ENCODE data around the gene UNC45B. TPM values are rescaled to one million over a fixed set of nuclear protein-coding genes. Genes with fewer than 3 reads are reported as not detected.

Gene UNC45B
- total and polyA plus RNA-seq, 2 experiments from 2014 or later, result 174 to 241 TPM

DNA sequence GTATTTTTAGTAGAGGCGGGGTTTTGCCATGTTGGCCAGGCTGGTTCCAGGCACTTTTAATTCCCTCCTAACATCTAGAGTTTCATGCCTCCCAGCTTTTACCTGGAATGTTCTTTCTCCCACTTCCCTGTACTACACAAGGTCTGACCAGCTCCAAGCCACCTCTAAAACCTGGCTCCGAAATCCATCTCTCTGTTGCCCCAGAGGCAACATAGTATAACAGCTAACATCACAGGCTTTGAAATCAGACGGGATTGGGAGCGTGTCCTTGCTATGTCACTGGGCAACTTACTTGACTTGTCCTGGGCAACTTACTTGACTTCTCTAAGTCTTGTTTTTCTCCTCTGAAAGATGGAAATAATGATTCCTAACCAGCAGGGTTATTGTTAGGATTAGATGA is 15.1 kb downstream of the UNC45B start:
- no peaks in the 10 kb centered on the region for H3K27me3 ChIP-seq
- DNase-seq (ENCODE audit: low read depth in 1 of 2, low spot score in 1 of 2), result no peak
- TF ChIP-seq, protein P1, sequence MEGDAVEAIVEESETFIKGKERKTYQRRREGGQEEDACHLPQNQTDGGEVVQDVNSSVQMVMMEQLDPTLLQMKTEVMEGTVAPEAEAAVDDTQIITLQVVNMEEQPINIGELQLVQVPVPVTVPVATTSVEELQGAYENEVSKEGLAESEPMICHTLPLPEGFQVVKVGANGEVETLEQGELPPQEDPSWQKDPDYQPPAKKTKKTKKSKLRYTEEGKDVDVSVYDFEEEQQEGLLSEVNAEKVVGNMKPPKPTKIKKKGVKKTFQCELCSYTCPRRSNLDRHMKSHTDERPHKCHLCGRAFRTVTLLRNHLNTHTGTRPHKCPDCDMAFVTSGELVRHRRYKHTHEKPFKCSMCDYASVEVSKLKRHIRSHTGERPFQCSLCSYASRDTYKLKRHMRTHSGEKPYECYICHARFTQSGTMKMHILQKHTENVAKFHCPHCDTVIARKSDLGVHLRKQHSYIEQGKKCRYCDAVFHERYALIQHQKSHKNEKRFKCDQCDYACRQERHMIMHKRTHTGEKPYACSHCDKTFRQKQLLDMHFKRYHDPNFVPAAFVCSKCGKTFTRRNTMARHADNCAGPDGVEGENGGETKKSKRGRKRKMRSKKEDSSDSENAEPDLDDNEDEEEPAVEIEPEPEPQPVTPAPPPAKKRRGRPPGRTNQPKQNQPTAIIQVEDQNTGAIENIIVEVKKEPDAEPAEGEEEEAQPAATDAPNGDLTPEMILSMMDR (IDR thresholded peaks at IDR 0.05; ENCODE audit: low read depth, low read length), result no peak

DNA sequence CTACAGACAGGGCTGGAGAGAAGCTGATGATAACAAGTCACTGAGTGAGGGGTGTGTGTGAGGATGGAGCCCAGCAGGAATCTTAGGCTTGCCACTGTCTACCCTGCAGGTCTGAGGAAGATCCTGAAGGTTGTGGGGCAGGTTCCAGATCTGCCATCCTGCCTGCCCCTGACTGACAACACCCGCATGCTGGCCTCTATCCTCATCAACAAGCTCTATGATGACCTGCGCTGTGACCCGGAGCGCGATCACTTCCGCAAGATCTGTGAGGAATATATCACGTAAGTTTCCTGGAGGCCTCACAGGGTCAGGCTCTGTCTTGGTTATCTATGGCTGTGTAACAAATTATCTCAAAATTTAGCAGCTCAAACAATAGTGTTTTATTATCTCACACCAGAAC is 16.3 kb downstream of the UNC45B start:
- H3K36me3 ChIP-seq, result peaks cover 80% of the 10 kb centered on the region
- no peak overlapping the region for H3K27ac ChIP-seq
- TF ChIP-seq, protein P1 (IDR thresholded peaks at IDR 0.05; ENCODE audit: low read depth, low read length), result no peak
- no peaks in the 10 kb centered on the region for H3K9me3 ChIP-seq (ENCODE audit: low read depth)
- no peak for DNase-seq (ENCODE audit: low read depth in 1 of 2, low spot score in 1 of 2)
- H3K4me1 ChIP-seq (ENCODE audit: low read depth), result no peaks in the 10 kb centered on the region
- H3K27me3 ChIP-seq, result no peaks in the 10 kb centered on the region
- H3K4me3 ChIP-seq, result no peak overlapping the region

More for the DNA sequence above, 15.1 kb downstream of the UNC45B start:
- H3K4me1 ChIP-seq (ENCODE audit: low read depth), result no peaks in the 10 kb centered on the region
- no peak overlapping the region for H3K4me3 ChIP-seq
- peaks cover 80% of the 10 kb centered on the region for H3K36me3 ChIP-seq
- no peaks in the 10 kb centered on the region for H3K9me3 ChIP-seq (ENCODE audit: low read depth)
- H3K27ac ChIP-seq, result no peak overlapping the region

DNA sequence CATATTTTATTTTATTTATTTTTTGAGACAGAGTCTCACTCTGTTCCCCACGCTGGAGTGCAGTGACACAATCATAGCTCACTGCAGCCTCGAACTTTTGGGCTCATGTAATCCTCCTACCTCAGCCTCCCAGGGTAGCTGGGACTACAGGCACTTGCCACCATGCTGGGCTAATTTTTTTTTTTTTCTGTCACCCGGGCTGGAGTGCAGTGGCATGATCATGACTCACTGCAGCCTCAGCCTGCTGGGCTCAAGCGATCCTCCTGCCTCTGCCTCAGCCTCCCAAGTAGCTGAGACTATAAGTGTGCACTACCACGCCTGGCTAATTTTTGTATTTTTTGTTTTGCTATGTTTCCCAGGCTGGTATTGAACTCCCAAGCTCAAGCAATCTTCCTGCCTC is 17.1 kb downstream of the UNC45B start:
- H3K36me3 ChIP-seq, result peaks cover 81% of the 10 kb centered on the region
- DNase-seq (ENCODE audit: low read depth in 1 of 2, low spot score in 1 of 2), result no peak
- H3K4me1 ChIP-seq (ENCODE audit: low read depth), result no peaks in the 10 kb centered on the region
- H3K9me3 ChIP-seq (ENCODE audit: low read depth), result no peaks in the 10 kb centered on the region
- H3K4me3 ChIP-seq, result no peak overlapping the region
- TF ChIP-seq, protein P1 (IDR thresholded peaks at IDR 0.05; ENCODE audit: low read depth, low read length), result no peak
- no peak overlapping the region for H3K27ac ChIP-seq
- H3K27me3 ChIP-seq, result no peaks in the 10 kb centered on the region

DNA sequence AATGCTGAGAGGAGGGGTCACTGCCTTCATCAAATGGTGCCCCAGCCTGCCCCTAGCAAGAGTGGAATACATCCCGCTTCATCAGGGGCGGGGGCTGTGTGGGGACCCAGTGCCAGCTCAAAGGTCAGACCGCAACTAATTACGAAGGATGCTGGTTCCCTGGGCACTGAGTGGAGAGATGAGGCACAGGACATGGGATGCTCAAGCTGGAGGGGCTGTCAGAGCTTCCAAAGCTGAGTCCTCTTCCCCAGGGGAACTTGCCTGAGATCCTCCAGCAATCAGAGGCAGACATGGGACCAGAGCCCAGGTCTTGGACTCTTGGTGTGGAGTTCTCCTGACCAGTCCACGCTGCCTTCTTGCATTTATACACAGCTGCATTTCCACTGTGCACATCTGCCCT is 18.9 kb downstream of the UNC45B start:
- Histone ChIP-seq H3K36me3 (peaks cover 78% of the 10 kb centered on the region), H3K4me3 (no peak overlapping the region), H3K4me1 (ENCODE audit: low read depth) (no peaks in the 10 kb centered on the region), H3K9me3 (ENCODE audit: low read depth) (no peaks in the 10 kb centered on the region), H3K27me3 (no peaks in the 10 kb centered on the region), H3K27ac (no peak overlapping the region)
- no peak for DNase-seq (ENCODE audit: low read depth in 1 of 2, low spot score in 1 of 2)
- TF ChIP-seq, protein P1 (IDR thresholded peaks at IDR 0.05; ENCODE audit: low read depth, low read length), result no peak

DNA sequence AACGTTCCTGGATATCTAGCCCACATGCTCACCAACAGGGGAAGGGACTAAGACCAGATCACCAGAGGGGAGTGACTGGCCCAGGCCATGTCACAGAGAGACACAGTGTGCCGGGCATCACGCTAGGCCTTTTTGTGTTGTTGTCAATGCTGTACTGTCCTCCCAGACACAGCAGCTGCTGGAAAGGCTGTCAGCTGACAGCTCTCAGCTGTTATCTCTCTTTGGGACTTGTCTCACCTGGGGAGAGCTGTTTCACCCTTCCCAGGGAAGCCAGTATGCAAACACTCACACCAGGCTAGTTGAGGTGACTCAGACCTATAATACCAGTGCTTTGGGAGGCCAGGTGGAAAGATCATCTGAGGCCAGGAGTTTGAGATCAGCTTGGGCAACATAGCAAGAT is 19.4 kb downstream of the UNC45B start:
- Histone ChIP-seq H3K4me3 (no peak overlapping the region), H3K27me3 (no peaks in the 10 kb centered on the region), H3K4me1 (ENCODE audit: low read depth) (no peaks in the 10 kb centered on the region), H3K9me3 (ENCODE audit: low read depth) (no peaks in the 10 kb centered on the region), H3K36me3 (peaks cover 80% of the 10 kb centered on the region), H3K27ac (no peak overlapping the region)
- TF ChIP-seq, protein P1 (IDR thresholded peaks at IDR 0.05; ENCODE audit: low read depth, low read length), result no peak
- DNase-seq (ENCODE audit: low read depth in 1 of 2, low spot score in 1 of 2), result no peak

DNA sequence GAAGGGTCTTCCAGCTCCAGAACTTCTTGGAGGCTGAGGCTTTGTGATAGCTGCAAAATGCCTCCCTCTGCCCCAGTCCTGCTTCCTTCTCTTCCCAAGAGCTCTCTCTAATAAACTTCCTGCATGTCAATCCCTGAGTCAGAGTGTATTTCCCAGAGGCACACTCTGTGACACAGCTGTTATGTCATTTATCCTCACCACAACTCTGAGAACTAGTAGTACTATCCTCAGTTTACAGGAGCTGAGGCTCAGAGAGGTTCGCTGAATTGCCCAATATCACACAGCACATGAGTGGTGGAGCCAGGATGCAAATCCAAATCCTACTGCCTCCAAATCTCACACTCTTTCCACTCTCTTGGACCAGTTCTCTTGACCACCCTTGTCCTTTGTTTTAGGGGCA is 20.0 kb downstream of the UNC45B start:
- TF ChIP-seq, protein P1 (IDR thresholded peaks at IDR 0.05; ENCODE audit: low read depth, low read length), result no peak
- H3K4me1 ChIP-seq (ENCODE audit: low read depth), result no peaks in the 10 kb centered on the region
- no peaks in the 10 kb centered on the region for H3K9me3 ChIP-seq (ENCODE audit: low read depth)
- H3K27me3 ChIP-seq, result no peaks in the 10 kb centered on the region
- no peak overlapping the region for H3K4me3 ChIP-seq
- no peak for DNase-seq (ENCODE audit: low read depth in 1 of 2, low spot score in 1 of 2)
- H3K36me3 ChIP-seq, result peaks cover 80% of the 10 kb centered on the region
- no peak overlapping the region for H3K27ac ChIP-seq
